A549 (cell line): Measurements from ENCODE around the gene SSX2IP. TPM values are rescaled to one million over a fixed set of nuclear protein-coding genes. Genes with fewer than 3 reads are reported as not detected.

Source experiments
- ATAC-seq, 2 experiments: fragments of 200-7000 bp in 1 of 2; fragments of >200 bp in 1 of 2; cut with Nextera tagmentation in 1 of 2; cut with Tn5 transposase in 1 of 2; 3 replicates each; pipeline versions ENCODE4 v1.8.0 to v1.9.1; 2018 to 2020; ENCODE audit warnings: mild to moderate bottlenecking in 1 of 2, moderate library complexity in 1 of 2
- CTCF ChIA-PET: fragments of 300-600 bp; sonication (Branson Sonifier 250); formaldehyde crosslinking; extraction: SDS; loops from one replicate; lab custom pipeline; 2021; ENCODE audit warnings: antibody characterized with exemption, inconsistent platforms; lab: Yijun Ruan, JAX
- POLR2A ChIA-PET: fragments of 350-600 bp; formaldehyde crosslinking; extraction: SDS; loops from one replicate; lab custom pipeline; 2021; ENCODE audit warnings: antibody characterized with exemption, inconsistent platforms; lab: Yijun Ruan, JAX
- DNase-seq, 2 experiments: peaks; one replicate each; pipeline versions ENCODE4 v3.0.0 to v3.0.0-alpha.2; 2011 to 2016; ENCODE audit warnings: low read depth in 1 of 2, low spot score in 1 of 2
- FAIRE-seq: peaks from 2 replicates; lab custom pipeline; 2011; peaks lifted over from hg19 to GRCh38; lab: Jason Lieb, UNC
- H3K27ac ChIP-seq, 2 experiments: fragments of >200 bp; sonication (Bioruptor Twin); formaldehyde crosslinking; 3 replicates each; pipeline ENCODE4 v1.5.1; 2016 to 2017
- H3K4me1 ChIP-seq: fragments of >200 bp; sonication (Bioruptor Twin); formaldehyde crosslinking; 3 replicates; pipeline ENCODE4 v1.6.1; 2016
- H3K4me2 ChIP-seq: fragments of >200 bp; sonication (Bioruptor Twin); formaldehyde crosslinking; 3 replicates; pipeline ENCODE4 v1.6.1; 2016
- H3K4me3 ChIP-seq: fragments of >200 bp; sonication (Bioruptor Twin); formaldehyde crosslinking; 3 replicates; pipeline ENCODE4 v1.5.1; 2016
- H3K9me3 ChIP-seq: fragments of >200 bp; sonication (Bioruptor Twin); formaldehyde crosslinking; 3 replicates; pipeline ENCODE4 v1.6.1; 2016
- ATOH8 ChIP-seq: fragments of 250-450 bp; sonication (Bioruptor Pico); IDR thresholded peaks from 2 replicates; pipeline ENCODE4 v1.5.0; 2020; ENCODE audit warnings: low read depth, mild to moderate bottlenecking, moderate library complexity
- BCL3 ChIP-seq: fragments of >200 bp; sonication (Bioruptor Twin); formaldehyde crosslinking; IDR thresholded peaks from 3 replicates; pipeline ENCODE4 v1.6.1; 2016
- BHLHE40 ChIP-seq: IDR thresholded peaks from 2 replicates; pipeline ENCODE4 v1.6.1; 2012; ENCODE audit warnings: low read depth, low read length, inconsistent platforms
- CEBPB ChIP-seq, 2 experiments: fragments of >200 bp in 1 of 2; sonication (Bioruptor Twin) in 1 of 2; formaldehyde crosslinking in 1 of 2; IDR thresholded peaks; 2 replicates each; pipeline ENCODE4 v1.6.1; 2012 to 2016
- CHD4 ChIP-seq: fragments of 200-600 bp; sonication (generic); IDR thresholded peaks from 2 replicates; pipeline ENCODE4 v1.6.1; 2016; ENCODE audit warnings: antibody characterized with exemption, mild to moderate bottlenecking, borderline replicate concordance
- E2F6 ChIP-seq: IDR thresholded peaks from 2 replicates; pipeline ENCODE4 v1.6.1; 2012; ENCODE audit warnings: low read depth, borderline replicate concordance
- ESRRA ChIP-seq: fragments of 150-350 bp; IDR thresholded peaks from 2 replicates; pipeline ENCODE4 v1.6.1; 2014; ENCODE audit warnings: mild to moderate bottlenecking, low read length, borderline replicate concordance
- HDAC2 ChIP-seq: fragments of 200-600 bp; sonication (generic); IDR thresholded peaks from 2 replicates; pipeline ENCODE4 v1.6.1; 2016
- HEYL ChIP-seq: fragments of 250-450 bp; sonication (Bioruptor Pico); IDR thresholded peaks from 2 replicates; pipeline ENCODE4 v1.8.0; 2021; ENCODE audit warnings: mild to moderate bottlenecking, moderate library complexity
- HMGXB4 ChIP-seq: fragments of 250-450 bp; sonication (Bioruptor Pico); IDR thresholded peaks from 2 replicates; pipeline ENCODE4 v1.5.0; 2021; ENCODE audit warnings: mild to moderate bottlenecking, moderate library complexity, borderline replicate concordance
- JUN ChIP-seq, 2 experiments: fragments of >200 bp; sonication (Bioruptor Twin); formaldehyde crosslinking; IDR thresholded peaks; 2 replicates in 1 of 2; 3 replicates in 1 of 2; pipeline ENCODE4 v1.6.1; 2016 to 2017
- JUNB ChIP-seq: fragments of >200 bp; sonication (Bioruptor Twin); formaldehyde crosslinking; IDR thresholded peaks from 2 replicates; pipeline ENCODE4 v1.6.1; 2016
- MAFK ChIP-seq: fragments of 450-650 bp; IDR thresholded peaks from 2 replicates; pipeline ENCODE4 v1.6.1; 2014; ENCODE audit not compliant: partially characterized antibody
- MAX ChIP-seq: IDR thresholded peaks from 2 replicates; pipeline ENCODE4 v1.6.1; 2012
- MYC ChIP-seq: IDR thresholded peaks from 2 replicates; pipeline ENCODE4 v1.6.1; 2012; ENCODE audit warnings: mild to moderate bottlenecking, inconsistent platforms, low read length, improper control_type of control experiment, borderline replicate concordance
- NR3C1 ChIP-seq: fragments of >200 bp; sonication (Bioruptor Twin); formaldehyde crosslinking; IDR thresholded peaks from 3 replicates; pipeline ENCODE4 v1.6.1; 2017
- RCOR1 ChIP-seq: fragments of 150-350 bp; IDR thresholded peaks from 2 replicates; pipeline ENCODE4 v1.6.1; 2014; ENCODE audit warnings: antibody characterized with exemption, low read length, low read depth
- RNF2 ChIP-seq: fragments of 200-600 bp; sonication (generic); IDR thresholded peaks from 2 replicates; pipeline ENCODE4 v1.6.1; 2016; ENCODE audit warnings: low read depth, mild to moderate bottlenecking, antibody characterized with exemption, moderate library complexity, borderline replicate concordance
- ZC3H11A ChIP-seq: fragments of 450-650 bp; IDR thresholded peaks from 2 replicates; pipeline ENCODE4 v1.6.1; 2014; ENCODE audit warnings: antibody characterized with exemption, mild to moderate bottlenecking
- WGBS: methylation state at CpG from one replicate; pipeline ENCODE4 v1.1.6; 2017; ENCODE audit errors: missing lambda C conversion rate; 5-methylcytosine and 5-hydroxymethylcytosine counted together
- polyA plus RNA-seq, 4 experiments: library from polyadenylated mRNA; depleted of rRNA in 3 of 4; stranded (reverse); fragments of >200 nt; fragmentation: RNase III in 1 of 4; extraction: RNeasy Plus Mini Kit Qiagen cat#74134 plus additional on column Dnase treatment in 1 of 4; gene quantifications; 2 replicates in 3 of 4; 3 replicates in 1 of 4; pipeline ENCODE4 v1.2.3, GENCODE V29; 2011 to 2017

The SSX2IP gene
- polyA plus RNA-seq, 2 of the 4 experiments (the other 2 are of a cell fraction): 15.2 to 20.6 TPM

- CTCF ChIA-PET: interaction anchor here (1.1 kb wide), 1 partner anchor 63 kb away, joined by 3 read pairs; no protein-coding TSS in a partner anchor
- 97% methylated on average over 2 of the region's 2 CpGs for WGBS
- Histone ChIP-seq H3K27ac (no peak overlapping the region), H3K4me2 (no peak overlapping the region), H3K4me3 (no peak overlapping the region), H3K9me3 (no peaks in the 10 kb centered on the region), H3K4me1 (peaks cover 5% of the 10 kb centered on the region; the same call in 1 of the 3 replicates)
- TF ChIP-seq ATOH8 (CRISPR knock-in tag) (no peak), HMGXB4 (CRISPR knock-in tag) (no peak), MYC (no peak)
- no peak for DNase-seq
- ATAC-seq: no peak
- FAIRE-seq: no peak
- POLR2A ChIA-PET: no interaction called here
Measured at GRCh38 chr1:84683508-84683907, 6.8 kb downstream of the SSX2IP start.

- ChIA-PET CTCF (interaction anchor here (0.6 kb wide), 1 partner anchor 342 kb away, joined by 4 read pairs; no protein-coding TSS in a partner anchor), POLR2A (no interaction called here)
- FAIRE-seq (no peak), DNase-seq (no peak), ATAC-seq (no peak)
- WGBS: 94% methylated on average over 5 of the region's 5 CpGs
- H3K9me3 ChIP-seq: no peaks in the 10 kb centered on the region
- TF ChIP-seq MAFK (no peak), BCL3 (no peak), BHLHE40 (no peak), HMGXB4 (CRISPR knock-in tag) (no peak), RCOR1 (no peak), CHD4 (no peak), HDAC2 (no peak), MAX (no peak), ZC3H11A (no peak), JUNB (no peak), HEYL (no peak), RNF2 (no peak), E2F6 (no peak), JUN (IDR thresholded peaks at IDR 0.05) (no peak), ESRRA (no peak), CEBPB (IDR thresholded peaks at IDR 0.05) (no peak), NR3C1 (no peak)
- H3K4me1 ChIP-seq: no peaks in the 10 kb centered on the region
- no peak overlapping the region for H3K27ac ChIP-seq
- H3K4me3 ChIP-seq: no peak overlapping the region
- H3K4me2 ChIP-seq: no peak overlapping the region
Measured at GRCh38 chr1:84682047-84682446, 8.2 kb downstream of the SSX2IP start.
